PC-3 (cell line): ENCODE results near the gene CHI3L1. TPM values are rescaled to one million over a fixed set of nuclear protein-coding genes. Genes with fewer than 3 reads are reported as not detected.

Experiments used
- ATAC-seq: fragments of 200-7000 bp; cut with Tn5 transposase; 2 replicates; pipeline ENCODE4 v1.9.1; 2020; ENCODE audit warnings: mild to moderate bottlenecking, moderate library complexity
- BruUV-seq: library from RNA; stranded (reverse); fragments of 400-500 nt; replicated peaks from 2 replicates; lab custom pipeline; 2021; lab: Mats Ljungman, UMichigan
- CTCF ChIA-PET: fragments of 300-600 bp; sonication (Branson Sonifier 250); formaldehyde crosslinking; loops from one replicate; lab custom pipeline; 2022; ENCODE audit warnings: antibody characterized with exemption; lab: Charles Lee
- POLR2A ChIA-PET: fragments of 300-600 bp; sonication (Branson Sonifier 250); formaldehyde crosslinking; loops from one replicate; lab custom pipeline; 2022; ENCODE audit warnings: antibody characterized with exemption; ENCODE audit not compliant: unreplicated experiment; lab: Charles Lee
- DNase-seq: peaks from one replicate; pipeline ENCODE4 v3.0.0-alpha.2; 2015
- H2AFZ ChIP-seq: fragments of 300-600 bp; sonication (generic); 2 replicates; pipeline ENCODE4 v1.6.0; 2016; ENCODE audit warnings: antibody characterized with exemption, low read length
- H3F3A ChIP-seq: fragments of 300-600 bp; sonication (generic); one replicate; pipeline ENCODE4 v1.6.0; 2017; ENCODE audit warnings: antibody characterized with exemption, low read length, control low read depth, mild to moderate bottlenecking; ENCODE audit not compliant: unreplicated experiment
- H3K27ac ChIP-seq: fragments of 300-600 bp; sonication (generic); 2 replicates; pipeline ENCODE4 v1.5.1; 2016; ENCODE audit warnings: mild to moderate bottlenecking, low read length
- H3K27me3 ChIP-seq: fragments of 300-600 bp; sonication (generic); 2 replicates; pipeline ENCODE4 v1.6.1; 2016; ENCODE audit warnings: low read length, mixed read lengths
- H3K36me3 ChIP-seq: fragments of 300-600 bp; sonication (generic); 2 replicates; pipeline ENCODE4 v1.6.1; 2016; ENCODE audit warnings: low read depth, mixed run types, low read length, mixed read lengths
- H3K4me1 ChIP-seq: fragments of 300-600 bp; sonication (generic); 2 replicates; pipeline ENCODE4 v1.5.1; 2016; ENCODE audit warnings: low read length; ENCODE audit not compliant: insufficient read depth
- H3K4me2 ChIP-seq: fragments of 300-600 bp; sonication (generic); 2 replicates; pipeline ENCODE4 v1.6.0; 2016; ENCODE audit warnings: low read length
- H3K4me3 ChIP-seq: fragments of 300-600 bp; sonication (generic); 2 replicates; pipeline ENCODE4 v1.5.1; 2016; ENCODE audit warnings: mild to moderate bottlenecking, low read length, mixed read lengths
- H3K79me2 ChIP-seq: fragments of 300-600 bp; sonication (generic); 2 replicates; pipeline ENCODE4 v1.6.1; 2017; ENCODE audit warnings: low read length, mixed read lengths
- H3K9ac ChIP-seq: fragments of 300-600 bp; sonication (generic); 2 replicates; pipeline ENCODE4 v1.6.0; 2016; ENCODE audit warnings: mild to moderate bottlenecking, low read length
- H3K9me2 ChIP-seq: fragments of 300-600 bp; sonication (generic); replicated peaks from 2 replicates; pipeline ENCODE4 v1.6.1; 2016; ENCODE audit warnings: mixed run types, low read length, mixed read lengths
- H3K9me3 ChIP-seq: fragments of 300-600 bp; sonication (generic); 2 replicates; pipeline ENCODE4 v1.6.1; 2016; ENCODE audit warnings: low read length, mixed read lengths
- H4K20me1 ChIP-seq: fragments of 300-600 bp; sonication (generic); 2 replicates; pipeline ENCODE4 v1.6.1; 2016; ENCODE audit warnings: low read length, mixed read lengths
- EZH2 ChIP-seq: fragments of 300-600 bp; sonication (generic); IDR thresholded peaks from one replicate; pipeline ENCODE4 v1.6.1; 2017; ENCODE audit warnings: antibody characterized with exemption, mild to moderate bottlenecking, low read length; ENCODE audit not compliant: unreplicated experiment
- EZH2phosphoT487 ChIP-seq: fragments of 300-600 bp; sonication (generic); IDR thresholded peaks from 2 replicates; pipeline ENCODE4 v1.6.1; 2018; ENCODE audit warnings: mild to moderate bottlenecking, antibody characterized with exemption, low read length, borderline replicate concordance
- intact Hi-C: fragments of 100-400 bp; cut with micrococcal nuclease; formaldehyde crosslinking; loops from 2 replicates; pipeline ENCODE4 v1.9.0; 2023
- total RNA-seq: library from RNA; depleted of rRNA; stranded (reverse); fragments of >200 nt; gene quantifications from 2 replicates; pipeline ENCODE4 v1.2.3, GENCODE V29; 2014
- TF ChIP-seq, protein P1 (sequence below): fragments of 300-600 bp; sonication (generic); conservative IDR thresholded peaks from 2 replicates; pipeline ENCODE4 v1.5.1; 2017; ENCODE audit warnings: antibody characterized with exemption, low read depth, mild to moderate bottlenecking, low read length

CHI3L1 gene
- total RNA-seq, 1 experiment from 2014 or later, result not detected

DNA sequence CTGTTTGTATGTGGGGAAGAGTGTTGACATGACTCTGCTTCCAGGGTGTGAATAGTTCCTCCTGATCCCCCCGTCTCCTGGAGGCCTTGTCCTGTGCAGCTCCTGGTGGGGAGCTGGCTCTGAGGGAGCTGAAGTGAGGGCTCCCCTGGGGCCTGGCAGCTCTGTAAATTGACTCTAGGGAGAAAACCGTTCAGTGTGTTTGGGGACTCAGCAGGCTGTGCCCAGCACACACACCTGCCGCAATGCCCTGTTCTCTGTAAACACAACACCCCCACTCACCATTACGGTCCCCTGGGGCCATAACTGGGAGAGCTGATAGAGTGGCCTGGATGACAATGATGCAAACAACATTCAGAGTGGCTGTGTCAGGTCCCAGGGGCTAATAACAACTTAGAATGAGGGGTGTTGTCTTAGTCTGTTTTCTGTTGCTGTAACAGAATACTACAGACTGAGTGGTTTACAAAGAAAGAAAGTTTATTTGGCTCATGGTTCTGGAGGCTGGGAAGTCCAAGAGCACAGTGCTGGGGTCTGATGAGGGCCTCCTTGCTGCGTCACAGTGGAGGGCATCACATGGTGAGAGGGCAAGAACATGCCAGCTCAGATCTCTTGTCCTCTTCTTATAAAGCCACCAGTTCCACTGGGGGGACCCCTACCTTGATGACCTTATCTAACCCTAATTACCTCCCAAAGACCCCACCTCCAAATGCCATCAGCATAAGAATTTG lies 43.7 kb downstream of the CHI3L1 start:
- Histone ChIP-seq H3F3A (no peaks in the 10 kb centered on the region), H3K9me3 (no peaks in the 10 kb centered on the region), H4K20me1 (no peaks in the 10 kb centered on the region), H3K79me2 (no peaks in the 10 kb centered on the region), H2AFZ (no peak overlapping the region), H3K4me1 (no peaks in the 10 kb centered on the region), H3K9ac (no peak overlapping the region), H3K9me2 (no peaks in the 10 kb centered on the region), H3K27me3 (peaks cover 24% of the 10 kb centered on the region), H3K36me3 (no peaks in the 10 kb centered on the region), H3K27ac (no peak overlapping the region), H3K4me3 (no peak overlapping the region), H3K4me2 (no peak overlapping the region)
- no peak for DNase-seq
- TF ChIP-seq EZH2phosphoT487, result no peak
- TF ChIP-seq, protein P1, sequence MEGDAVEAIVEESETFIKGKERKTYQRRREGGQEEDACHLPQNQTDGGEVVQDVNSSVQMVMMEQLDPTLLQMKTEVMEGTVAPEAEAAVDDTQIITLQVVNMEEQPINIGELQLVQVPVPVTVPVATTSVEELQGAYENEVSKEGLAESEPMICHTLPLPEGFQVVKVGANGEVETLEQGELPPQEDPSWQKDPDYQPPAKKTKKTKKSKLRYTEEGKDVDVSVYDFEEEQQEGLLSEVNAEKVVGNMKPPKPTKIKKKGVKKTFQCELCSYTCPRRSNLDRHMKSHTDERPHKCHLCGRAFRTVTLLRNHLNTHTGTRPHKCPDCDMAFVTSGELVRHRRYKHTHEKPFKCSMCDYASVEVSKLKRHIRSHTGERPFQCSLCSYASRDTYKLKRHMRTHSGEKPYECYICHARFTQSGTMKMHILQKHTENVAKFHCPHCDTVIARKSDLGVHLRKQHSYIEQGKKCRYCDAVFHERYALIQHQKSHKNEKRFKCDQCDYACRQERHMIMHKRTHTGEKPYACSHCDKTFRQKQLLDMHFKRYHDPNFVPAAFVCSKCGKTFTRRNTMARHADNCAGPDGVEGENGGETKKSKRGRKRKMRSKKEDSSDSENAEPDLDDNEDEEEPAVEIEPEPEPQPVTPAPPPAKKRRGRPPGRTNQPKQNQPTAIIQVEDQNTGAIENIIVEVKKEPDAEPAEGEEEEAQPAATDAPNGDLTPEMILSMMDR, result no peak
- no peak for TF ChIP-seq EZH2
- ATAC-seq, result no peak
- POLR2A ChIA-PET, result no interaction called here
- BruUV-seq, result no TSS peak
- intact Hi-C loops, result no loop called here
- CTCF ChIA-PET, result no interaction called here

DNA sequence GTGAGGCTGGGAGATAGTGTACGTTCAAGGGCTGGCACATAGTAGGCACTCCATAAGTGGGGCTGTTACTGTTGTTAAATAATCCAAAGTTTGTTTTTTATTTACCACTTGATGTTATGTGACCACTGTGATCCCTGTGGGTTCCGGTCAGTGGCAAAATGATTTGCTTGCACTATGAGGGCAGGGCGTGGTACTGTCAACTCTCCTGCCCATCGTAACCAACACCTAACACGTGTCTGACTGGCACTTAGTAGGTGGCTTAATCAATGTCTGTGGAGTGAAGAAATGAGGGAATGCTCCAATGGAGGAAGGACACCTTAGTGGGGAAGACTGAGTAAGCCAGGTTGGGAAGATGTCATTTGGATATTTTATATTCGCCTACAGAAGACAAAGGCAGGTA lies 44.4 kb downstream of the CHI3L1 start:
- Histone ChIP-seq H3K9me2 (no peaks in the 10 kb centered on the region), H4K20me1 (no peaks in the 10 kb centered on the region), H3K27ac (no peak overlapping the region), H3K27me3 (peaks cover 31% of the 10 kb centered on the region), H3K36me3 (no peaks in the 10 kb centered on the region), H3K79me2 (no peaks in the 10 kb centered on the region), H3K4me3 (no peak overlapping the region), H3F3A (no peaks in the 10 kb centered on the region), H3K4me1 (no peaks in the 10 kb centered on the region), H3K9ac (no peak overlapping the region), H3K4me2 (no peak overlapping the region), H2AFZ (no peak overlapping the region), H3K9me3 (no peaks in the 10 kb centered on the region)
- ATAC-seq, result no peak
- ChIA-PET POLR2A (no interaction called here), CTCF (no interaction called here)
- no peak for TF ChIP-seq EZH2
- TF ChIP-seq, protein P1, result no peak
- TF ChIP-seq EZH2phosphoT487, result no peak
- intact Hi-C loops, result no loop called here
- DNase-seq, result no peak
- BruUV-seq, result no TSS peak

DNA sequence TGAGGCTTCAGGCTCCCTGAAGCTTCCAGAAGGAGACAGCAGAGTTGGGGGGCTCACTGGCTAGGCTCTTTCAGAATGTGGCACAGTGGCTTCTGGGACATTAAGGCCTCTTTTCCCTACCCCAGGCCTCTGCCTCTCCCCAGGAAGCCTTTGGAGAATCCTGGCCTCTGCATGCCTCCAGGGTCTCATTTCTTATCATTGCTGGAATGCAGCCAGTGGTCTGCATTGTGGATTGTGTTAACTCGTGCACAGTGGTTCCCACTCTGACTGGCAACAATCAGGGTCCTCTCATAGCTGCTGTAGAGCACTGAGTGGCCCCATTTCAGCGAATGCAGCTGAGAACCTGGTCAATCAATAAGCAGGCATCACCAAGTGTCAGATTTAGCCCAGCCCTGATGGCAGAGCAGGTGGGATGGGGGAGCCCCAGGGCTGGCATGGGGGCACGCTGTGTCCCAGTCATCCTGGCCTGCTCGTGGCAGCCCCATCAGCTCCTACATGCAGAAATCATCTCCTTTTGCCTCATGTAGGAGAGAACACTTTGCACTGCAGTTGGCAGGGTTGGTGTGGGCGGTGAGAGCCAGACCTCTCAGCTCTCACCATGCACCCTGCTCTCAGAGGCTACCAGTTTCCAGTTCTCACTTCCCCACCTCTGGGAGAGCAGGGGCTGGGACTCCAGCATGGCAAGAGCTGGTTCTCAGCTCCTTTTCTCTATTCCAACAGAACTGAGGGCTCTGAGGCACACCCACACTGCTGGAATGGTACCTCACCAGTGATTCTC lies 45.6 kb downstream of the CHI3L1 start:
- no peak overlapping the region for H2AFZ ChIP-seq
- no peaks in the 10 kb centered on the region for H3K36me3 ChIP-seq
- H3K9me3 ChIP-seq, result no peaks in the 10 kb centered on the region
- no peak overlapping the region for H3K27ac ChIP-seq
- no peaks in the 10 kb centered on the region for H3F3A ChIP-seq
- POLR2A ChIA-PET, result no interaction called here
- H3K9me2 ChIP-seq, result no peaks in the 10 kb centered on the region
- intact Hi-C loops, result no loop called here
- H3K9ac ChIP-seq, result no peak overlapping the region
- CTCF ChIA-PET, result no interaction called here
- H3K4me3 ChIP-seq, result no peak overlapping the region
- H3K27me3 ChIP-seq, result peaks cover 34% of the 10 kb centered on the region
- TF ChIP-seq, protein P1, result no peak
- TF ChIP-seq EZH2, result no peak
- peaks cover 5% of the 10 kb centered on the region for H3K4me1 ChIP-seq
- no peaks in the 10 kb centered on the region for H4K20me1 ChIP-seq
- BruUV-seq, result no TSS peak
- H3K4me2 ChIP-seq, result no peak overlapping the region
- DNase-seq (no peak), ATAC-seq (no peak)
- H3K79me2 ChIP-seq, result no peaks in the 10 kb centered on the region
